ENCODE results near the gene LYPD3.

Gene LYPD3

GRCh38 chr19:43505941-43506340, 40.5 kb upstream of the LYPD3 start:
- no peak for TF ChIP-seq CTCF (IDR thresholded peaks at IDR 0.05; ENCODE audit: insufficient read depth, low read length, poor library complexity, severe bottlenecking)
- Histone ChIP-seq H3K4me3 (replicated peaks; ENCODE audit: low read depth, low read length) (no peak overlapping the region), H3K27me3 (replicated peaks; ENCODE audit: control insufficient read depth, insufficient read depth, low read length) (no peaks in the 10 kb centered on the region), H3K36me3 (ENCODE audit: control insufficient read depth, insufficient read depth, low read length) (no peaks in the 10 kb centered on the region; the same call in none of the 2 replicates)
- DNase-seq (ENCODE audit: extremely low read depth, insufficient read length) = no peak

GRCh38 chr19:43505186-43505456, 39.7 kb upstream of the LYPD3 start:
- DNase-seq (ENCODE audit: extremely low read depth, insufficient read length) = no peak
- Histone ChIP-seq H3K27me3 (replicated peaks; ENCODE audit: control insufficient read depth, insufficient read depth, low read length) (no peaks in the 10 kb centered on the region), H3K4me3 (replicated peaks; ENCODE audit: low read depth, low read length) (no peak overlapping the region), H3K36me3 (ENCODE audit: control insufficient read depth, insufficient read depth, low read length) (no peaks in the 10 kb centered on the region; the same call in none of the 2 replicates)
- no peak for TF ChIP-seq CTCF (IDR thresholded peaks at IDR 0.05; ENCODE audit: insufficient read depth, low read length, poor library complexity, severe bottlenecking)

GRCh38 chr19:43504426-43505185, 39.2 kb upstream of the LYPD3 start, which contains the start of gene PHLDB3:
PHLDB3 (minus strand) TSS chr19:43504746; CDS start chr19:43504118, 628 bp downstream.
- no peaks in the 10 kb centered on the region for H3K27me3 ChIP-seq (replicated peaks; ENCODE audit: control insufficient read depth, insufficient read depth, low read length)
- no peak for DNase-seq (ENCODE audit: extremely low read depth, insufficient read length)
- H3K36me3 ChIP-seq (ENCODE audit: control insufficient read depth, insufficient read depth, low read length) = no peaks in the 10 kb centered on the region; the same call in none of the 2 replicates
- TF ChIP-seq CTCF (IDR thresholded peaks at IDR 0.05; ENCODE audit: insufficient read depth, low read length, poor library complexity, severe bottlenecking) = no peak
- H3K4me3 ChIP-seq (replicated peaks; ENCODE audit: low read depth, low read length) = peak within 1 kb of the TSS; percentile 86

- TF ChIP-seq CTCF (IDR thresholded peaks at IDR 0.05; ENCODE audit: insufficient read depth, low read length, poor library complexity, severe bottlenecking) = peak; percentile 54
- Histone ChIP-seq H3K4me3 (replicated peaks; ENCODE audit: low read depth, low read length) (peak overlapping the region; percentile 86), H3K36me3 (ENCODE audit: control insufficient read depth, insufficient read depth, low read length) (no peaks in the 10 kb centered on the region; the same call in none of the 2 replicates), H3K27me3 (replicated peaks; ENCODE audit: control insufficient read depth, insufficient read depth, low read length) (no peaks in the 10 kb centered on the region)
- peak; percentile 91 for DNase-seq (ENCODE audit: extremely low read depth, insufficient read length)
These were observed 38.4 kb upstream of the LYPD3 start for GRCh38 chr19:43503501-43504425.

GRCh38 chr19:43502419-43502976, 37.1 kb upstream of the LYPD3 start:
- no peak for TF ChIP-seq CTCF (IDR thresholded peaks at IDR 0.05; ENCODE audit: insufficient read depth, low read length, poor library complexity, severe bottlenecking)
- DNase-seq (ENCODE audit: extremely low read depth, insufficient read length) = no peak
- Histone ChIP-seq H3K36me3 (ENCODE audit: control insufficient read depth, insufficient read depth, low read length) (no peaks in the 10 kb centered on the region; the same call in none of the 2 replicates), H3K4me3 (replicated peaks; ENCODE audit: low read depth, low read length) (no peak overlapping the region), H3K27me3 (replicated peaks; ENCODE audit: control insufficient read depth, insufficient read depth, low read length) (no peaks in the 10 kb centered on the region)

All from GM06990 (cell line).